NT2/D1 (cell line): Measurements from ENCODE around the gene ITGB4.

Experiments used
- SUZ12 ChIP-seq: IDR thresholded peaks from 2 replicates; pipeline ENCODE4 v1.6.1; 2011; ENCODE audit not compliant: insufficient read length, insufficient read depth; ENCODE audit errors: extremely low read depth
- YY1 ChIP-seq: IDR thresholded peaks from 2 replicates; pipeline ENCODE4 v1.6.1; 2011; ENCODE audit not compliant: insufficient read length, insufficient read depth

GRCh38 chr17:75703591-75703990, 17.7 kb upstream of the ITGB4 start:
- TF ChIP-seq YY1 (no peak), SUZ12 (no peak)
